Ishikawa (cell line): Measurements from ENCODE around the gene DVL3.

Experiments
- EP300 ChIP-seq: IDR thresholded peaks from 2 replicates; pipeline ENCODE4 v1.6.1; 2012; ENCODE audit warnings: borderline replicate concordance
- MAX ChIP-seq: IDR thresholded peaks from 2 replicates; pipeline ENCODE4 v1.6.1; 2012
- RAD21 ChIP-seq: IDR thresholded peaks from 2 replicates; pipeline ENCODE4 v1.6.1; 2012; ENCODE audit warnings: low read depth
- TCF12 ChIP-seq: IDR thresholded peaks from 2 replicates; pipeline ENCODE4 v1.6.1; 2012; ENCODE audit warnings: low read depth

- no peak for TF ChIP-seq TCF12
- no peak for TF ChIP-seq RAD21
- TF ChIP-seq EP300: no peak
- no peak for TF ChIP-seq MAX
Measured at GRCh38 chr3:184149123-184149522, 6.1 kb upstream of the DVL3 start.
